Progenitor cell of endocrine pancreas (in vitro differentiated cells): ENCODE measurements around the gene RPS6KA6. TPM values are rescaled to one million over a fixed set of nuclear protein-coding genes. Genes with fewer than 3 reads are reported as not detected.

Source experiments
- DNase-seq: peaks from one replicate; pipeline ENCODE4 v3.0.0; 2021; ENCODE audit warnings: low spot score; ENCODE audit not compliant: unreplicated experiment
- H3K27ac Mint-ChIP-seq: 2 replicates; pipeline ENCODE4 v1.8.0; 2021; ENCODE audit warnings: mild to moderate bottlenecking, moderate library complexity, mixed read lengths
- H3K27me3 Mint-ChIP-seq: 2 replicates; pipeline ENCODE4 v1.8.0; 2021; ENCODE audit warnings: mixed read lengths
- H3K36me3 Mint-ChIP-seq: 2 replicates; pipeline ENCODE4 v1.8.0; 2022; ENCODE audit warnings: mixed read lengths; ENCODE audit not compliant: insufficient read depth
- H3K4me1 Mint-ChIP-seq: 2 replicates; pipeline ENCODE4 v1.8.0; 2021; ENCODE audit warnings: low read depth, mixed read lengths
- H3K4me3 Mint-ChIP-seq: 2 replicates; pipeline ENCODE4 v1.8.0; 2021; ENCODE audit warnings: low read depth, mild to moderate bottlenecking, moderate library complexity, mixed read lengths
- H3K9me3 Mint-ChIP-seq: 2 replicates; pipeline ENCODE4 v1.8.0; 2021; ENCODE audit warnings: low read depth, mixed read lengths
- total RNA-seq: library from RNA; stranded (reverse); gene quantifications from 2 replicates; pipeline ENCODE4 v1.2.1, GENCODE V29; 2021
- TF ChIP-seq, protein P1 (sequence below): fragments of 200-600 bp; sonication (generic); IDR thresholded peaks from one replicate; pipeline ENCODE4 v1.5.0; 2021; ENCODE audit warnings: antibody characterized with exemption, mild to moderate bottlenecking; ENCODE audit not compliant: unreplicated experiment

The RPS6KA6 gene
- total RNA-seq, 1 donor from 2014 or later = 19.7 TPM

DNA sequence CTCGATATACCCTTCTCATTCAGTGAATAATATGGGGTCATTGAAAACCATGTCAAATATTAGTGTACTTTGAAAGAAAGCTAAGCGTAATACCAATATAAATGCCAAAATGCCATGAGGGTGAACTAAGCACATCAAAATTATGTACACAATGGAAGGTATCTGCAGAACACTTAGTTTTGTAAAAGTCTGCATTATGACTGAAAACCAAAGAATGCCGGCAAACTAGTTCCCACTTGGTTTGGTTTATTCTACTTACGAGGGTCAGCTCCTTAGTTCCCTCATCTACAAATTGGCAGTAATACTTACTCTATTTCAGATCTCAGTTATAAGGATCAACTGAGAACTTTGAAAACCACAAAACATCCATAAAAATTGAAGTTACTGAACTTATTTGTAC, 27.3 kb downstream of the RPS6KA6 start:
- DNase-seq = no peak
- Mint-ChIP-seq H3K4me3 (no peak overlapping the region), H3K27me3 (no peaks in the 10 kb centered on the region), H3K36me3 (peaks cover 4% of the 10 kb centered on the region), H3K4me1 (peaks cover 5% of the 10 kb centered on the region), H3K9me3 (peaks cover 6% of the 10 kb centered on the region), H3K27ac (no peak overlapping the region)
- TF ChIP-seq, protein P1, sequence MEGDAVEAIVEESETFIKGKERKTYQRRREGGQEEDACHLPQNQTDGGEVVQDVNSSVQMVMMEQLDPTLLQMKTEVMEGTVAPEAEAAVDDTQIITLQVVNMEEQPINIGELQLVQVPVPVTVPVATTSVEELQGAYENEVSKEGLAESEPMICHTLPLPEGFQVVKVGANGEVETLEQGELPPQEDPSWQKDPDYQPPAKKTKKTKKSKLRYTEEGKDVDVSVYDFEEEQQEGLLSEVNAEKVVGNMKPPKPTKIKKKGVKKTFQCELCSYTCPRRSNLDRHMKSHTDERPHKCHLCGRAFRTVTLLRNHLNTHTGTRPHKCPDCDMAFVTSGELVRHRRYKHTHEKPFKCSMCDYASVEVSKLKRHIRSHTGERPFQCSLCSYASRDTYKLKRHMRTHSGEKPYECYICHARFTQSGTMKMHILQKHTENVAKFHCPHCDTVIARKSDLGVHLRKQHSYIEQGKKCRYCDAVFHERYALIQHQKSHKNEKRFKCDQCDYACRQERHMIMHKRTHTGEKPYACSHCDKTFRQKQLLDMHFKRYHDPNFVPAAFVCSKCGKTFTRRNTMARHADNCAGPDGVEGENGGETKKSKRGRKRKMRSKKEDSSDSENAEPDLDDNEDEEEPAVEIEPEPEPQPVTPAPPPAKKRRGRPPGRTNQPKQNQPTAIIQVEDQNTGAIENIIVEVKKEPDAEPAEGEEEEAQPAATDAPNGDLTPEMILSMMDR = no peak

DNA sequence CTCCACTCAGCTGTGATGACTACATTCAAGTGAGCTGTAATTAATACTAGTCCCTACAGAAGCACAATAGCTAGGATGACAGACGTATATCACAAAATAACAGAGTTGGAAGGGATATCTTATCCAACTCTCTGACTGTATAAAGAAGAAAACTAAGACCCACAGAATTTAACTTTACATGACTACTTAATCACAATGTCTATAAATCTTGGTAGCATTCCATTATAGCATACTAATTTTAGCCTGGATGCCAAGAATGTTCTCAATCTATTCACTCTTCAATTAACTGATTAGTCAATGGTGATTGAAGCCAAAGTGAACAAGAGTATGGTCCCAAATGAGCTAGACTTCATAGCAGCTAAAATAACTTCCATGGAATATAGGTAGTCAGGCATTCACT, 31.2 kb downstream of the RPS6KA6 start:
- no peak for DNase-seq
- H3K4me3 Mint-ChIP-seq = no peak overlapping the region
- no peaks in the 10 kb centered on the region for H3K27me3 Mint-ChIP-seq
- peaks cover 1% of the 10 kb centered on the region for H3K36me3 Mint-ChIP-seq
- H3K27ac Mint-ChIP-seq = no peak overlapping the region
- peaks cover 7% of the 10 kb centered on the region for H3K9me3 Mint-ChIP-seq
- TF ChIP-seq, protein P1 = no peak
- no peaks in the 10 kb centered on the region for H3K4me1 Mint-ChIP-seq

DNA sequence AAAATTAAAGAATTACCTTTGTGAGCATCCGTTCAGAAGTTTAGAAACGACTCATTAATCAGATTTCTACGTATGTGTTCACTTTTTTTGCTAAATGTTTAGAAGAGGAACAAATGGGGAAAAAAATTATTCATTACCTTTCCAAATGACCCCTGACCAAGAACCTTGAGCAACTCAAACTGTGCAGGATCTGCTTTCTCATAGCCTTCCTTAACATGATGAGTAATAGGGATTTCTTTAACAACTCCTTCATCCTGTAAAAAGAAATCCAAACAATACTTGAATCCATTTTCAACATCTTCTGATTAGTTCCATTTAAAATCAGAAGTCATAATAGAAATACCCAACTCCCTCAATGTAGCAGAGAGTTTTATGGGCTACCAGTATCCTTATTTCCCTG, 32.1 kb downstream of the RPS6KA6 start:
- H3K9me3 Mint-ChIP-seq = peaks cover 7% of the 10 kb centered on the region
- TF ChIP-seq, protein P1 = no peak
- peaks cover 1% of the 10 kb centered on the region for H3K36me3 Mint-ChIP-seq
- no peak overlapping the region for H3K27ac Mint-ChIP-seq
- no peaks in the 10 kb centered on the region for H3K27me3 Mint-ChIP-seq
- no peaks in the 10 kb centered on the region for H3K4me1 Mint-ChIP-seq
- H3K4me3 Mint-ChIP-seq = no peak overlapping the region
- no peak for DNase-seq

DNA sequence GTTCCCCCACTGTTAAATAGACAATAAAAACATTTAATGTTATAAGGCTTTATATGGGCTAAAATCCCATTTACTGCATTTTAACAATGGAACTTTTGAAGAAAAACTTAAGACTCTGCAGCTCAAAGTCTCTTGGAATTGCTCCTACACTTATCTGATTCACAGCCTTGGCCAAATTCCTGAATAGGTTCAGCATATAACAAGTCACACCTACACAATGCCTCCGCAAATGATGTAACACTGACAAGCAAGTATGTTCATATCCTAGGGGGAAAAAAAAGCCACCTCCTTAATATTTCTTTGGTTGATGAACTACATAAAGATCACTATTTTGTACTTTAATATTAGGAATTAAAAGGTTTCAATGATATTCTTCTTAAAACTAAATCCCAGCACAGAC, 34.5 kb downstream of the RPS6KA6 start:
- Mint-ChIP-seq H3K27me3 (no peaks in the 10 kb centered on the region), H3K27ac (no peak overlapping the region), H3K36me3 (peaks cover 6% of the 10 kb centered on the region), H3K4me3 (no peak overlapping the region), H3K4me1 (no peaks in the 10 kb centered on the region), H3K9me3 (peaks cover 18% of the 10 kb centered on the region)
- no peak for DNase-seq
- TF ChIP-seq, protein P1 = no peak

DNA sequence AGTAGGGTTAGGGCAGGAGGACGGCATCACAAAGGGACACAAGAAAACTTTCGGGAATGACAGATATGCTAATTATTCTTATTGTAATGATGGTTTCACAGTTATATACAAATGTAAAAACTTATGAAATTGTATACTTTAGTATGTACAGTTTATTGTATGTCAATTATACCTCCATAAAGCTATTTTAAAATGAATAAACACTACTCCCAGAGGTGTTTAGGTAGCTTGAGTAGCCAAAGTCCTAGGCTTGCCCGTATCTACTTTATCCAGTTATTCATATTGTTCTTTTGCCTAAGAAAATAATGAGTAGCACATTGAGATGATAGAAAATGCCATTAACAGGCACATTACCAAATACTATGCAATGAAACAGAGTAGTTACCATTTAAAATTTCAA, 43.0 kb downstream of the RPS6KA6 start:
- Mint-ChIP-seq H3K4me1 (no peaks in the 10 kb centered on the region), H3K4me3 (no peak overlapping the region), H3K27ac (no peak overlapping the region), H3K27me3 (no peaks in the 10 kb centered on the region), H3K9me3 (peaks cover 20% of the 10 kb centered on the region), H3K36me3 (peaks cover 7% of the 10 kb centered on the region)
- DNase-seq = no peak
- TF ChIP-seq, protein P1 = no peak
